Panc1 (cell line): Measurements from ENCODE around the gene KIF3A.

Experiments
- POLR2AphosphoS5 ChIP-seq: IDR thresholded peaks from 2 replicates; pipeline ENCODE4 v1.6.1; 2012; ENCODE audit warnings: mild to moderate bottlenecking, low read depth, low read length, moderate library complexity
- SIN3A ChIP-seq: IDR thresholded peaks from 2 replicates; pipeline ENCODE4 v1.6.1; 2012; ENCODE audit warnings: low read depth, mild to moderate bottlenecking, low read length, moderate library complexity, borderline replicate concordance; ENCODE audit not compliant: insufficient read depth

GRCh38 chr5:132653716-132654115 is 83.6 kb downstream of the KIF3A start:
- no peak for TF ChIP-seq SIN3A
- no peak for TF ChIP-seq POLR2AphosphoS5
